Measurements from ENCODE around the gene RAI1. TPM values are rescaled to one million over a fixed set of nuclear protein-coding genes. Genes with fewer than 3 reads are reported as not detected.
"Not testable (repeated sequence)": the region's sequence is repeated elsewhere in the genome, so short reads cannot be mapped to it uniquely, and the experiment has no call there.

The RAI1 gene
- total RNA-seq, 3 donors from 2014 or later: 12.9 to 29.2 (median 17.0) TPM

DNA sequence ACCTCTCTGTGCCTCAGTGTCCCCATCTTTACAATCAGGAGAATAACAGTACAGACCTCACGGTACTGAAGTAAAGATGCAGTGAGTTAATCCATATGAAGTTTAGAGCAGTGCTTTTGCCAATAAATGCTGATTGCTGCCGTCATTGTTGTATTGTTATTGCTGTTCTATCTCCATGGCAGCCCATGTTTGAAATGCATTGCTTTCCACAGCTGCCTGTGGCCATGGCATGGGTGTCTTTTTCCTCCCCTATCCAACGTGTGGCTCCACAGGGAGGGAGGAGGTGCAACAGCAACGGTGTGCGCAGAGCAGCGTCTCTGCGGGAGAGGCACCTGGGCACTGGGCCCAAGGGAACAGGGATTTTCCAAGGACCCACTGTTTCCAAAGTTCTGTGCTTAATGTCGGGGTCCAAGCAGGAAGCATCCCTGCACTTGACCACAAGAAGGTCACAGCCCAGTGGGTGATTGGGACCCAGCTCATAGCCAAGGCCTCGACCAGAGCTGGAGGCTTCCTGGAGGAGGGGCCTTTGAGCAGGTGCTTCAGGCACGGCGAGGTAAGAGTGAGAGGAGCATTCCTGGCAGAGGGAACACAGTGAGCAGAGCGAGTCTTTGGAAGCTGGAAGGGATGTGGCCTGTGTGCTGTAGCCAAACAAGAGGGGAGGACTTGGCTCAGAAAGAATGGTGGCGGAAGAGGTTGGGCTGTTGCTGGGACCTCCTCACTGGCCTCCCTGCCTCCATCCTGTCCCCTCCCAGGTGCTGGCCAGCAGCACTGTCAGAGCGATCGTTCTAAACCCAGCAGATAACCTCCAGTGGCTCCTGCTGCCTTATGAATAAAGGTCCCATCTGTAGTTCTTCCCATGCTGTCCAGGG is 3.9 kb downstream of the RAI1 start:
- intact Hi-C loops (cut with DNase I, micrococcal nuclease): loop anchor here (10.0 kb wide), 2 partner anchors 100 to 160 kb away; no protein-coding TSS in a partner anchor
- H3K4me1 ChIP-seq (ENCODE audit: low read depth): peaks cover 43% of the 10 kb centered on the region
- TF ChIP-seq, protein P1, sequence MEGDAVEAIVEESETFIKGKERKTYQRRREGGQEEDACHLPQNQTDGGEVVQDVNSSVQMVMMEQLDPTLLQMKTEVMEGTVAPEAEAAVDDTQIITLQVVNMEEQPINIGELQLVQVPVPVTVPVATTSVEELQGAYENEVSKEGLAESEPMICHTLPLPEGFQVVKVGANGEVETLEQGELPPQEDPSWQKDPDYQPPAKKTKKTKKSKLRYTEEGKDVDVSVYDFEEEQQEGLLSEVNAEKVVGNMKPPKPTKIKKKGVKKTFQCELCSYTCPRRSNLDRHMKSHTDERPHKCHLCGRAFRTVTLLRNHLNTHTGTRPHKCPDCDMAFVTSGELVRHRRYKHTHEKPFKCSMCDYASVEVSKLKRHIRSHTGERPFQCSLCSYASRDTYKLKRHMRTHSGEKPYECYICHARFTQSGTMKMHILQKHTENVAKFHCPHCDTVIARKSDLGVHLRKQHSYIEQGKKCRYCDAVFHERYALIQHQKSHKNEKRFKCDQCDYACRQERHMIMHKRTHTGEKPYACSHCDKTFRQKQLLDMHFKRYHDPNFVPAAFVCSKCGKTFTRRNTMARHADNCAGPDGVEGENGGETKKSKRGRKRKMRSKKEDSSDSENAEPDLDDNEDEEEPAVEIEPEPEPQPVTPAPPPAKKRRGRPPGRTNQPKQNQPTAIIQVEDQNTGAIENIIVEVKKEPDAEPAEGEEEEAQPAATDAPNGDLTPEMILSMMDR (IDR thresholded peaks at IDR 0.05): no peak
- H3K9me3 ChIP-seq: no peaks in the 10 kb centered on the region
- DNase-seq: peak in 1 of 3 donors; percentile 60
- no peak overlapping the region for H3K4me3 ChIP-seq
- H3K36me3 ChIP-seq (ENCODE audit: low read depth): no peaks in the 10 kb centered on the region
- peak; percentile 21 for ATAC-seq

GRCh38 chr17:17685775-17686291 is 4.6 kb downstream of the RAI1 start:
- Histone ChIP-seq H3K36me3 (ENCODE audit: low read depth) (no peaks in the 10 kb centered on the region), H3K4me3 (no peak overlapping the region), H3K9me3 (no peaks in the 10 kb centered on the region), H3K4me1 (ENCODE audit: low read depth) (peaks cover 48% of the 10 kb centered on the region)
- intact Hi-C loops (cut with DNase I, micrococcal nuclease): loop anchor here (10.0 kb wide), 2 partner anchors 99 to 159 kb away; no protein-coding TSS in a partner anchor
- peak; percentile 44 for ATAC-seq
- TF ChIP-seq, protein P1 (IDR thresholded peaks at IDR 0.05): no peak
- DNase-seq: peak; percentile 83 to 86 (median 84)

DNA sequence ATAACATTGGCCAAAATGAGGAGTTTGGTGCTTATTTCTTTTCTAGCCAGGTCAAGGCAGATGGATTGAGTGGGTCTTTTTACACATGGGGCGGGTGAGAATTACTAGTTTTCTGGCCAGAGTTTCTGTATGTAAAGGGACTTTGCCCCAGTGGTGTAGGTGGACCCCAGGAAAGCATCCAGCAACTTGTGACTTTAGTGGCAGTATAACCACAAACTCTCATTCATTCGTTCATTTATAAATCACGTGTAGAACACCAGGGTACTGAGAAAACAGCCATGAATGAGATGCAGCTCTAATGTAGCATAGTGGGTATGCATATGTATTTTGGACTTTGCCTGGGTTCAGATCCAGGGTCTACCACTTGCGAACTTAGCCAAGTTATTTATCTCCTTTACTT is 8.1 kb downstream of the RAI1 start:
- Histone ChIP-seq H3K9me3 (no peaks in the 10 kb centered on the region), H3K4me1 (ENCODE audit: low read depth) (peaks cover 62% of the 10 kb centered on the region), H3K36me3 (ENCODE audit: low read depth) (no peaks in the 10 kb centered on the region), H3K4me3 (no peak overlapping the region)
- ATAC-seq (no peak), DNase-seq (no peak)
- intact Hi-C loops (cut with DNase I, micrococcal nuclease): loop anchor here (10.0 kb wide), 2 partner anchors 95 to 155 kb away; no protein-coding TSS in a partner anchor
- TF ChIP-seq, protein P1 (IDR thresholded peaks at IDR 0.05): no peak

GRCh38 chr17:17690233-17690632 is 9.0 kb downstream of the RAI1 start:
- intact Hi-C loops (cut with DNase I, micrococcal nuclease): not testable (repeated sequence)

DNA sequence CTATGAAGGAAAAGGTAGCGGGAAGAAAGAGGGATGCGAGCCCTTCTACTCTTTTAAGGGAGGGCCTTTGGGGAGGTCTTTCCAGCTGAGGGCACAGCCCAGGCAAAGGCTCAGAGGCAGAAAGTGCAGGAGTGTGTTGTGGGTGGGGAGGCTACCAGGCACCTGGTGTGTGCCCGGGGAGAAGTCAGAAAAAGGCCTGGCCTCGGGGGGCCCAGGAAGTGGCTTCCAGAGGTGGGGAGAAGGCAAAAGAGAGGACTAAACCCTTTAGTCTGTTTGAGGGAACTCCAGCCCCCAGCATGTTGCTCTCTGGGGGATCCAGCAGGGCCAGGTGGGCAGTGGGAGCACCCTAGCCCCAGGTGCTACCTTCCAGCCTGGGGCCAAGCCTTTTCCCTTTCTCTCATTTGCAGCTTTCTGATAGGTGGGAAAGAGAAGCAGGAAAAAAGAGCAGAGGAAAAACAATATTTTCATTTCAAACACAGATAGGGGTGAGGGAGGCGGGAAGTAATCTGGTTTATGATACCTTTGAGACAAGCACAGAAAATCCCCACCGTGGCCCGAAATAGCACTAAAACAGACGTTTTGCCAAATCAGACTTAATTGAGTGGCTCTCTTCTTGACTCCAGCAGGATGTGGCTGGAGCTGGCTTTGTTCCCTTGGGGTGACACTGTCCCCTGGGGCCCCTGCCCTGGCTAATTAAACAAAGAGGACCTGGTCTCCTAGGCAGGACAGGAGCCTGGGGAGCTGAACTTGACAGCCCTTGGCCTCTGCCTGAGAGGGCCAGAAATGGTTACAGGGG is 10.4 kb downstream of the RAI1 start:
- TF ChIP-seq, protein P1 (IDR thresholded peaks at IDR 0.05): no peak
- peaks cover 56% of the 10 kb centered on the region for H3K4me1 ChIP-seq (ENCODE audit: low read depth)
- ATAC-seq (peak; percentile 3), DNase-seq (no peak)
- H3K4me3 ChIP-seq: no peak overlapping the region
- intact Hi-C loops (cut with DNase I, micrococcal nuclease): no loop called here
- H3K9me3 ChIP-seq: no peaks in the 10 kb centered on the region
- no peaks in the 10 kb centered on the region for H3K36me3 ChIP-seq (ENCODE audit: low read depth)

More at GRCh38 chr17:17690233-17690632, 9.0 kb downstream of the RAI1 start:
- ATAC-seq; DNase-seq; H3K9me3 ChIP-seq; H3K36me3 ChIP-seq (ENCODE audit: low read depth); H3K4me3 ChIP-seq: not testable (repeated sequence)
- peaks cover 59% of the 10 kb centered on the region for H3K4me1 ChIP-seq (ENCODE audit: low read depth)
